ENCODE measurements around the gene PRAF2. TPM values are rescaled to one million over a fixed set of nuclear protein-coding genes. Genes with fewer than 3 reads are reported as not detected.

PRAF2 gene
- total RNA-seq, 1 experiment from 2014 or later, result 8.1 TPM

GRCh38 chrX:49077941-49078340 is 4.1 kb upstream of the PRAF2 start:
- DNase-seq (ENCODE audit: extremely low read depth, low read depth), result no peak

DNA sequence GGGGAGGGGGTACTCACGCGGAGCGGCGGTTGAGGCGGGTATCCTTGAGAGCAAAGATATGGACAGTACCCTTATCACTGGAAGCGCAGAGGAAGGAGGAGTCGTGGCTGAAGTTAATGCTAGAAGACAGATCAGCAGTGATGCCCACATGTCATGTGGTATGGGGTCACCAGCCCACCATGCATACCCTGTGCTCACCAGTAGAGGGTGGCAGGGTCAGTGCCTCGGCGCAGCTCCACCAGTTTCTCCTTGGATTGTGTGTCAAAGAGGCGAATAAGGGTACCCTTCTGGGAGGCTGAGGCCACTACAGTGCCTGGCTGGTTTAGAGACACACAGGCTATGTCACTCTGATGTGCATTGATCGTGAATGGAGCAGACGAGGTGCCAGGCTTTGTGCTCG is 1.5 kb upstream of the PRAF2 start:
- DNase-seq (ENCODE audit: extremely low read depth, low read depth), result no peak

DNA sequence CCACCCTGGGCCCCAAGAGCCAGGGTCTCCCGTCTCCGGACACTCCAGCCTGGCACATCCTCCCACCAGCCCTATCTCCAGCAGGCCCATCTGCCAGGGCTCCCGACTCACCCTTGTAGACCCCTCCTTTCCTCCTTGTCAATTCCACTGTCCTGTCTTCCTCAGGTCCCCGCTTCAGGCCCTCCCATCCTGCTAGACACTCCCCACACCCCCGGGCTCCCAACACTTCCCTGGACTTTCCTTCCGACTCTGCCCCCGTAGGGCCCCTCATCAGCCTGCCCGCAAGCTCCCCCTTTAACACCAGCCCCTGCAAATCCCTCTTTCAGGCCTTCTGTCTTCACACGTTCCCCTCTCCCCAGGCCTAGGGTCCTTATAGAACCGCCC is 1.1 kb downstream of the PRAF2 start:
- no peak for DNase-seq (ENCODE audit: extremely low read depth, low read depth)

GRCh38 chrX:49071877-49072711 is 1.7 kb downstream of the PRAF2 start:
- DNase-seq (ENCODE audit: extremely low read depth, low read depth), result no peak

- no peak for DNase-seq (ENCODE audit: extremely low read depth, low read depth)
Observed at GRCh38 chrX:49070988-49071387, 2.8 kb downstream of the PRAF2 start.

- DNase-seq (ENCODE audit: extremely low read depth, low read depth), result no peak
Observed at GRCh38 chrX:49069038-49069437, 4.8 kb downstream of the PRAF2 start.

- DNase-seq (ENCODE audit: extremely low read depth, low read depth), result no peak
Observed at GRCh38 chrX:49067285-49068120, 6.3 kb downstream of the PRAF2 start.

DNA sequence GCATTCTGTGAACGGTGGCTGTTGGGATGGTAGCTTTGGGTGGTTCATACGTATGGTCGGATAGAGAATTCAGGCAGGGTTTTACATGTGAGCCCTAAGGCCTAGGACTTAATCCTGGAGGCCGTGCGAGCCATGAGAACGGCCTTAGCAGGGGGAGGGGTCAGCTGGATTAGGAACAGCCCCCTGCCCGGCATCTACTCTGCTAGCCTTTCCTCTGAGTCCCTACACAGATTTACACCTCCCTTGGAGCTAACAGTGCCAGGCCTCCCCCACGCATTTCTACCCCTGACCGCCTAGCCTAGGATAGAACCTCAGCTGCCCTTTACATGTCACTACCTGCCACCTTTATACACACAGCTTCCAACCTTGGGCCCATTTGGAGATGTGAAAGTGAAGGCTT is 7.1 kb downstream of the PRAF2 start:
- DNase-seq (ENCODE audit: extremely low read depth, low read depth), result no peak

DNA sequence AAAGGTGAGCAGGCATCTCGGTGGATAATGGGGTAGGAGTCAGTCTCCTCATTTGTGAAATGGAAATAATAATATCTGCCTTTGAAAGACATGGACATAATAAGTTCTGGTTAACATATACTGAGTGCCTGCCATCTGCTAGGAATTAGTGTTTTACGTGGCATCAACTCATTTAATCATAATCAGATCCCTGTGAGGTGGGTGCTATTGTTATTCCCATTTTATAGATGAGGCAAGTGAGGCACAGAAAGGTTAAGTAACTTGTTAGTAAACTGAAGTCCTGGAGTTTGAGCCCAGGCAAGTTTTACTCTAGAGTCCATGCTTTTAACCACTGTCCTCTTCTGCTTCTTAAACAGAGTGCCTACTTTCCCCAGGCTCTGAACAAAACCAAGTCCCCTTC is 7.5 kb downstream of the PRAF2 start:
- DNase-seq (ENCODE audit: extremely low read depth, low read depth), result no peak

GRCh38 chrX:49064735-49065134 is 9.1 kb downstream of the PRAF2 start:
- DNase-seq (ENCODE audit: extremely low read depth, low read depth), result no peak

- DNase-seq (ENCODE audit: extremely low read depth, low read depth), result no peak
Observed at GRCh38 chrX:49064303-49064702, 9.5 kb downstream of the PRAF2 start.

GRCh38 chrX:49063715-49064114 is 10.1 kb downstream of the PRAF2 start:
- DNase-seq (ENCODE audit: extremely low read depth, low read depth), result no peak

DNA sequence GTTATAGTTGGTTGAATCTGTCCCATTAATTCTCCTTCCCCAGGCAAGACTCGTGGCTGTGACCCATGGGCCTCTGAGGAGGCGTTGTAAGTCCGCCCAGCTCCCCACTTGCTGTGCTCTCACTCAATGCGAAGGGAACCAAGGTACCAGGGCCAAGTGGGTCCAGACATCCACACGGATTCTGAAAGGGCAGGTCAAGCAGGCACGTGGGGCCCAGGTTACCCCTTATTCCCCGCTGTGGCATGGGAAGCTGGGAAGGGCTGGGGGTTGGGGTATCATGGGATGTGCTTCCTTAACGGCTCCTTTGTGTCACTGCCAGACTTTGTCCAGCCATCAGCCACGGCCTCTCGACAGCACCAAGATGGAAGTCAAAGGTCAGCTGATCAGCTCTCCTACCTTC is 11.9 kb downstream of the PRAF2 start:
- no peak for DNase-seq (ENCODE audit: extremely low read depth, low read depth)

GRCh38 chrX:49061490-49061889 is 12.3 kb downstream of the PRAF2 start:
- DNase-seq (ENCODE audit: extremely low read depth, low read depth), result no peak

DNA sequence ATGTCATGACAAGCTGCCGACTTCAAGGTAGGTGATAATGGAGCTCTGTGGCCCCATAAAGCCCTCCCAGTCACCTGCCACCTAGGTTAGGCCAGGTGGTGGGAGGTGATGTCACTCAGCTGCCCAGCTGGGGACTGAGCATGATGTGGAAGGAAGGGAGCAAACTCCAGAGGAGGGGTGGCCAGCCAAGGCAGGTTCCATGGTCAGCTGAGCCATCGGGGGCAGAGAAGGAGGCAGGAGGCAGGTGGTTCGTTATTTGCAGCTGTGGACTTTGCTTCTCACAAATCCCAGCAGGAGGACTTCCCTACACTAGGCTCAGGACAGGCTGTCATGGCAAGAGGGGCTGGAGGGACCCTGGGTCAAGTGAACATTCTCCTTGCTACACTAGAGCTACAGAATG is 12.9 kb downstream of the PRAF2 start:
- no peak for DNase-seq (ENCODE audit: extremely low read depth, low read depth)

- no peak for DNase-seq (ENCODE audit: extremely low read depth, low read depth)
Observed at GRCh38 chrX:49059681-49060085, 14.1 kb downstream of the PRAF2 start.

GRCh38 chrX:49059201-49059600 is 14.6 kb downstream of the PRAF2 start:
- no peak for DNase-seq (ENCODE audit: extremely low read depth, low read depth)

DNA sequence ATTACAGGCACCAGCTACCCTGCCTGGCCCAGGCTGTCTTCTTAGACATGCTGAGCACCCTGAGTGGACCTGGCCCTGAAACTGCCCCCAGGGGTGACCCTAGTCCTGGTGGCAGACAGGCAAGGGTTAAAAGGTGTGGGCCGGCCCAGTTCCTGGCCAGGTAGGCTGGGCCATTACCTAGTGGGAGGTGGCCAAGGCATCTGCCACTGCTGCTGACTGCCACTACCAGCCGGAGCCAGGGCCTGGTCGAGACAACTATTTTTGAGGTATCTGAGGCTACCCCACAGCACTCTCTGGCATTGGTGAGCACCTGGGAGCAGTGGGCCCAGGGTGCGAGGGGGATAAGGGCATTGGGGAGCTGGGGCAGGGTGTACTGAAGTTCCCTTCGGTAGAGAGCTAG is 15.0 kb downstream of the PRAF2 start, which contains the start of gene CCDC120:
Gene CCDC120, plus strand, starts transcription at position 206 of the 400 bp plus-strand sequence. CDS start 3,043 bp downstream, outside the sequence.
- DNase-seq (ENCODE audit: extremely low read depth, low read depth), result no peak

GRCh38 chrX:49054073-49054762 is 19.6 kb downstream of the PRAF2 start:
- DNase-seq (ENCODE audit: extremely low read depth, low read depth), result no peak

GRCh38 chrX:49053223-49054072 is 20.4 kb downstream of the PRAF2 start:
- peak; percentile 12 for DNase-seq (ENCODE audit: extremely low read depth, low read depth)
